Testis (tissue), 2 donors: ENCODE results near the gene SQSTM1.

Experiments used
- POLR2A ChIP-seq: fragments of 450-650 bp; IDR thresholded peaks from one replicate; pipeline ENCODE4 v1.6.1; 2017; ENCODE audit warnings: antibody characterized with exemption, mild to moderate bottlenecking, moderate library complexity
- TF ChIP-seq, protein P1 (sequence below), 3 experiments: fragments of 450-650 bp in 2 of 3; fragments of 200-600 bp in 1 of 3; sonication (generic) in 1 of 3; IDR thresholded peaks; one replicate each; pipeline ENCODE4 v1.5.1; 2016 to 2019; ENCODE audit warnings: antibody characterized with exemption in 3 of 3, mild to moderate bottlenecking in 2 of 3, moderate library complexity in 1 of 3

DNA sequence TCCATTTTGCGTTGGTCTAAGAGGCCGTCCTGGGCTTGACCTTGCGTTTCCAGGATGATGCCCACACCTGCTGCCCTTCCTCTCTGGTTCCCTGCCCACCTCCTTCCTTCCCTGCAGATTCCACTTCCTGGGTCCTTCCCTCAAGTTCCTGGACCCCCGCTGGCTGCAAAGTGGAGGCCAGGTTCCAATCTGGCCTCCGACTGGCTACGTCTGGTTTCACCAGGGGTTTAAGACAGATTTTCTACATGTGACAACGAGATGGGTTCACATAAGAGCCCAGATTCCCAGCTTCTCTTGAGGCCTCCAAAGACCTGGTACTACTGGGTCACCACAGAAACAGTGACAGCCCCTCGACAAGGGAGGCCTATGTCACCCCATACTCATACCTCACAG lies 16.2 kb upstream of the SQSTM1 start:
- TF ChIP-seq, protein P1, sequence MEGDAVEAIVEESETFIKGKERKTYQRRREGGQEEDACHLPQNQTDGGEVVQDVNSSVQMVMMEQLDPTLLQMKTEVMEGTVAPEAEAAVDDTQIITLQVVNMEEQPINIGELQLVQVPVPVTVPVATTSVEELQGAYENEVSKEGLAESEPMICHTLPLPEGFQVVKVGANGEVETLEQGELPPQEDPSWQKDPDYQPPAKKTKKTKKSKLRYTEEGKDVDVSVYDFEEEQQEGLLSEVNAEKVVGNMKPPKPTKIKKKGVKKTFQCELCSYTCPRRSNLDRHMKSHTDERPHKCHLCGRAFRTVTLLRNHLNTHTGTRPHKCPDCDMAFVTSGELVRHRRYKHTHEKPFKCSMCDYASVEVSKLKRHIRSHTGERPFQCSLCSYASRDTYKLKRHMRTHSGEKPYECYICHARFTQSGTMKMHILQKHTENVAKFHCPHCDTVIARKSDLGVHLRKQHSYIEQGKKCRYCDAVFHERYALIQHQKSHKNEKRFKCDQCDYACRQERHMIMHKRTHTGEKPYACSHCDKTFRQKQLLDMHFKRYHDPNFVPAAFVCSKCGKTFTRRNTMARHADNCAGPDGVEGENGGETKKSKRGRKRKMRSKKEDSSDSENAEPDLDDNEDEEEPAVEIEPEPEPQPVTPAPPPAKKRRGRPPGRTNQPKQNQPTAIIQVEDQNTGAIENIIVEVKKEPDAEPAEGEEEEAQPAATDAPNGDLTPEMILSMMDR (IDR thresholded peaks at IDR 0.05), result no peak
- TF ChIP-seq POLR2A, result no peak
